A673 (cell line): ENCODE data around the gene CFAP61. TPM values are rescaled to one million over a fixed set of nuclear protein-coding genes. Genes with fewer than 3 reads are reported as not detected.

Source experiments
- BruUV-seq: library from RNA; stranded (reverse); fragments of 400-500 nt; replicated peaks from 2 replicates; lab custom pipeline; 2021; lab: Mats Ljungman, UMichigan
- CTCF ChIA-PET: fragments of 300-600 bp; sonication (Branson Sonifier 250); formaldehyde crosslinking; loops from one replicate; lab custom pipeline; 2022; ENCODE audit warnings: antibody characterized with exemption; lab: Charles Lee
- POLR2A ChIA-PET: fragments of 300-600 bp; sonication (Branson Sonifier 250); formaldehyde crosslinking; loops from one replicate; lab custom pipeline; 2022; ENCODE audit warnings: antibody characterized with exemption; ENCODE audit not compliant: low non-redundant PET; lab: Charles Lee
- DNase-seq: peaks from one replicate; pipeline ENCODE4 v3.0.0-alpha.2; 2015; ENCODE audit warnings: low spot score
- H3K27ac ChIP-seq: fragments of 200-600 bp; sonication (generic); 2 replicates; pipeline ENCODE4 v1.5.1; 2016; ENCODE audit warnings: mixed run types, low read depth, mild to moderate bottlenecking, mixed read lengths, antibody characterized with exemption, low read length; ENCODE audit not compliant: poor library complexity, severe bottlenecking
- H3K27me3 ChIP-seq: fragments of 200-600 bp; sonication (generic); replicated peaks from 2 replicates; pipeline ENCODE4 v1.6.1; 2017; ENCODE audit warnings: mixed run types, low read depth, mild to moderate bottlenecking, mixed read lengths, antibody characterized with exemption, low read length; ENCODE audit not compliant: insufficient read depth, poor library complexity
- H3K36me3 ChIP-seq: fragments of 200-600 bp; sonication (generic); 2 replicates; pipeline ENCODE4 v1.6.1; 2016; ENCODE audit warnings: mixed run types, mild to moderate bottlenecking, mixed read lengths, antibody characterized with exemption, low read length; ENCODE audit not compliant: insufficient read depth, poor library complexity, severe bottlenecking
- H3K4me1 ChIP-seq: fragments of 200-600 bp; sonication (generic); 2 replicates; pipeline ENCODE4 v1.6.1; 2017; ENCODE audit warnings: mixed run types, mild to moderate bottlenecking, mixed read lengths, antibody characterized with exemption, low read length; ENCODE audit not compliant: insufficient read depth, poor library complexity, severe bottlenecking
- H3K4me3 ChIP-seq: fragments of 200-600 bp; sonication (generic); 2 replicates; pipeline ENCODE4 v1.5.1; 2016; ENCODE audit warnings: low read depth, mixed run types, mild to moderate bottlenecking, mixed read lengths, low read length; ENCODE audit not compliant: poor library complexity, severe bottlenecking
- H3K9me3 ChIP-seq: fragments of 200-600 bp; sonication (generic); 2 replicates; pipeline ENCODE4 v1.6.1; 2016; ENCODE audit warnings: mixed run types, low read depth, mild to moderate bottlenecking, mixed read lengths, antibody characterized with exemption, low read length; ENCODE audit not compliant: poor library complexity, severe bottlenecking
- CTCF ChIP-seq: fragments of 300-800, 200-600 bp; sonication (generic); conservative IDR thresholded peaks from 2 replicates; pipeline ENCODE4 v1.5.1; 2017; ENCODE audit warnings: low read depth, mild to moderate bottlenecking, antibody characterized with exemption, low read length, moderate library complexity, mixed read lengths
- EZH2 ChIP-seq: fragments of 200-600 bp; sonication (generic); IDR thresholded peaks from 2 replicates; pipeline ENCODE4 v1.6.1; 2017; ENCODE audit warnings: borderline replicate concordance, low read depth, mild to moderate bottlenecking, mixed read lengths, antibody characterized with exemption, low read length; ENCODE audit not compliant: poor library complexity, severe bottlenecking
- intact Hi-C: fragments of 100-400 bp; cut with micrococcal nuclease; formaldehyde crosslinking; loops from one replicate; pipeline ENCODE4 v1.10.0; 2022; ENCODE audit not compliant: unreplicated experiment
- total RNA-seq: library from RNA; stranded (reverse); gene quantifications from 2 replicates; pipeline ENCODE4 v1.2.3, GENCODE V29; 2021

Gene CFAP61
- total RNA-seq, 1 experiment from 2014 or later = not detected

- Histone ChIP-seq H3K36me3 (no peaks in the 10 kb centered on the region), H3K4me1 (no peaks in the 10 kb centered on the region), H3K9me3 (no peaks in the 10 kb centered on the region), H3K27me3 (peaks cover 11% of the 10 kb centered on the region), H3K4me3 (no peak overlapping the region), H3K27ac (no peak overlapping the region)
- ChIA-PET POLR2A (no interaction called here), CTCF (no interaction called here)
- TF ChIP-seq EZH2 (no peak), CTCF (no peak)
- DNase-seq = no peak
- no TSS peak for BruUV-seq
- intact Hi-C loops = no loop called here
Observed at GRCh38 chr20:20331156-20331555, 278.8 kb downstream of the CFAP61 start.

- Histone ChIP-seq H3K27me3 (peaks cover 4% of the 10 kb centered on the region), H3K36me3 (no peaks in the 10 kb centered on the region), H3K9me3 (no peaks in the 10 kb centered on the region), H3K4me1 (no peaks in the 10 kb centered on the region), H3K4me3 (no peak overlapping the region), H3K27ac (no peak overlapping the region)
- no peak for DNase-seq
- intact Hi-C loops = no loop called here
- BruUV-seq = no TSS peak
- ChIA-PET CTCF (no interaction called here), POLR2A (no interaction called here)
- TF ChIP-seq CTCF (no peak), EZH2 (no peak)
Observed at GRCh38 chr20:20331817-20332216, 279.5 kb downstream of the CFAP61 start.

DNA sequence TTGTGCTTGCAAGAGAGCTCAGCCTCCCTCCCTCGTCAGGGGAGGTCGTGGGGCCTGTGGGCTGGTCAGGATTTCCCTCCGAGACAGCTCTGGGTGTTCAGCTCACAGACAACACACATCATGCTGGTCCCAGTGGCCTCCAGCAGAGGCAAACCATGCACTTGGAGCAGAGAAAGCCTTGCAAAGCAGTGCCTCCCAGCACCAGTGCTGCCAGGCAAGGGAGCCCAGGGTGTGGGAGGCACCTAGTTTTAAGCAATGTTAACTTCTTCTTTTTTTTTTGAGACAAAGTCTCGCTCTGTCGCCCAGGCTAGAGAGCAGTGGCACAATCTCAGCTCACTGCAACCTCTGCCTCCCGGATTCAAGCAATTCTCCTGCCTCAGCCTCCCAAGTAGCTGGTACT is 281.5 kb downstream of the CFAP61 start:
- CTCF ChIA-PET = interaction anchor here (0.6 kb wide), 1 partner anchor 1369 kb away, joined by 5 read pairs; no protein-coding TSS in a partner anchor
- intact Hi-C loops = no loop called here

More for the DNA sequence above, 281.5 kb downstream of the CFAP61 start:
- H3K27me3 ChIP-seq = no peaks in the 10 kb centered on the region
- POLR2A ChIA-PET = no interaction called here
- H3K36me3 ChIP-seq = no peaks in the 10 kb centered on the region
- H3K4me3 ChIP-seq = no peak overlapping the region
- BruUV-seq = no TSS peak
- TF ChIP-seq CTCF (no peak), EZH2 (no peak)
- no peak overlapping the region for H3K27ac ChIP-seq
- H3K4me1 ChIP-seq = no peaks in the 10 kb centered on the region
- DNase-seq = no peak
- no peaks in the 10 kb centered on the region for H3K9me3 ChIP-seq
